ENCODE measurements around the gene PTPRN2. TPM values are rescaled to one million over a fixed set of nuclear protein-coding genes. Genes with fewer than 3 reads are reported as not detected.

The PTPRN2 gene
- total RNA-seq, 1 experiment from 2014 or later: 2.1 TPM

- no peaks in the 10 kb centered on the region for H3K9me3 ChIP-seq (ENCODE audit: control insufficient read depth in 1 of 2, insufficient read depth in 1 of 2, low read depth in 1 of 2, low read length in 2 of 2)
- H3K27me3 ChIP-seq (ENCODE audit: insufficient read depth, low read length): peaks cover 4% of the 10 kb centered on the region; the same call in 1 of the 2 replicates
- no peak overlapping the region for H2AFZ ChIP-seq (ENCODE audit: low read depth, low read length, poor library complexity, severe bottlenecking)
- no peak for DNase-seq (ENCODE audit: low read depth, low spot score)
- H3K27ac ChIP-seq (ENCODE audit: low read depth, low read length): no peak overlapping the region
- H3K4me2 ChIP-seq (ENCODE audit: low read length): no peak overlapping the region
- no peak overlapping the region for H3K9ac ChIP-seq (ENCODE audit: low read length)
- no peaks in the 10 kb centered on the region for H3K79me2 ChIP-seq (ENCODE audit: insufficient read depth, low read length)
- intact Hi-C loops (cut with micrococcal nuclease): no loop called here
- H3K9me2 ChIP-seq (ENCODE audit: insufficient read depth): no peaks in the 10 kb centered on the region
- H3K4me1 ChIP-seq (ENCODE audit: control insufficient read depth in 1 of 2, insufficient read depth in 2 of 2, low read length in 2 of 2): no peaks in the 10 kb centered on the region
- H3K4me3 ChIP-seq (replicated peaks in 1 of 2; ENCODE audit: low read depth in 1 of 2, low read length in 2 of 2): no peak overlapping the region
- TF ChIP-seq ZBTB33 (IDR thresholded peaks at IDR 0.05; ENCODE audit: extremely low read depth, insufficient replicate concordance, low read length) (no peak), REST (IDR thresholded peaks at IDR 0.05; ENCODE audit: low read depth) (no peak), ZNF274 (IDR thresholded peaks at IDR 0.05; ENCODE audit: low read depth, low read length) (no peak), SP1 (IDR thresholded peaks at IDR 0.05; ENCODE audit: low read depth) (no peak), JUND (IDR thresholded peaks at IDR 0.05) (no peak), CTCF (IDR thresholded peaks at IDR 0.05 in 2 of 3, conservative IDR thresholded peaks at IDR 0.05 in 1 of 3; ENCODE audit: borderline replicate concordance in 1 of 3, insufficient read depth in 1 of 3, low read depth in 2 of 3, low read length in 2 of 3) (no peak), YY1 (IDR thresholded peaks at IDR 0.05; ENCODE audit: extremely low read depth, insufficient replicate concordance, low read depth, low read length) (no peak), FOSL1 (IDR thresholded peaks at IDR 0.05; ENCODE audit: low read depth) (no peak), POLR2AphosphoS5 (IDR thresholded peaks at IDR 0.05; ENCODE audit: low read depth, low read length) (no peak), POLR2A (IDR thresholded peaks at IDR 0.05; ENCODE audit: borderline replicate concordance, extremely low read depth, insufficient read depth, insufficient read length) (no peak), ELF1 (IDR thresholded peaks at IDR 0.05; ENCODE audit: borderline replicate concordance, low read depth) (no peak), ATF3 (IDR thresholded peaks at IDR 0.05) (no peak), MAX (IDR thresholded peaks at IDR 0.05) (no peak)
- BruUV-seq (replicated peaks): no TSS peak
- ATAC-seq: no peak
- ChIA-PET POLR2A (no interaction called here), RAD21 (ENCODE audit: low non-redundant PET in 1 of 2, low total read pairs in 2 of 2, uncharacterized antibody in 2 of 2, unreplicated experiment in 2 of 2) (no interaction called here), CTCF (no interaction called here)
- H3K36me3 ChIP-seq (ENCODE audit: control insufficient read depth in 1 of 2, insufficient read depth in 2 of 2, low read length in 2 of 2): no peaks in the 10 kb centered on the region
- no peaks in the 10 kb centered on the region for H4K20me1 ChIP-seq (ENCODE audit: insufficient read depth)
These were observed 204.0 kb downstream of the PTPRN2 start for GRCh38 chr7:158383665-158384064.
